ENCODE data around the gene TAF10.
A peak's percentile ranks its signal among the peaks of the same experiment; 100 is the strongest.

The TAF10 gene

DNA sequence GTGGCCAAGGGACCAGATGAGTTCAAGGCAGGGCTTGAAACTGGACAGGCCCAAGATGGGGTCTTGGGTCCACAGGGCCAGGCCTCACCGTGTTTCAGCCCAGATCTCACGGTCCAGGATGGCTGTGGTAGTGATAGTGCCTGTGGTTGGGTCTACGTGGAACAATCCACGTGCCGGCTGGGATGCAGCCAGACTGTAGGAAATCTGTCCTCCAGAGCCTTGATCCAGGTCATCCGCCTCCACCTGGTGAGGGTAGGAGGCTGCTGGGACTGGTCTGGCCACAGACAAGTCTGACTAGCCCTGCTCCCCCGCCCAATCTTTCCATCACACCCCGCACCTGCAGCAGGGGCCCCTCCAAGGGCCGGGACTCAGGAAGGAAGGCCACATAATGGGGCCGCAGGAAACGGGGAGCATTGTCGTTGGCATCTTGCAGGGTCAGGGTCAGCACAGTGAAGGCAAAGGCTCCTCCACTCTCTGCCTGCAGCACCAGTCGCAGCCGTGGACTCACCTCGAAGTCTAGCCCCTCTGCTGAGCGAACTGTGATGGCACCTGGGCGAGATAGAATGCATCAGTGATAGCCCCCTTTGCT is 13.9 kb upstream of the TAF10 start:
- Histone ChIP-seq H3K27me3 (ENCODE audit: insufficient read depth, low read length) (no peaks in the 10 kb centered on the region), H2AFZ (ENCODE audit: low read depth, low read length) (no peak overlapping the region), H3K9me3 (ENCODE audit: low read length) (no peaks in the 10 kb centered on the region), H3K36me3 (ENCODE audit: insufficient read depth, low read length) (peaks cover 82% of the 10 kb centered on the region), H3K4me1 (ENCODE audit: insufficient read depth, low read length) (no peaks in the 10 kb centered on the region), H3K4me3 (ENCODE audit: low read length) (no peak overlapping the region)

DNA sequence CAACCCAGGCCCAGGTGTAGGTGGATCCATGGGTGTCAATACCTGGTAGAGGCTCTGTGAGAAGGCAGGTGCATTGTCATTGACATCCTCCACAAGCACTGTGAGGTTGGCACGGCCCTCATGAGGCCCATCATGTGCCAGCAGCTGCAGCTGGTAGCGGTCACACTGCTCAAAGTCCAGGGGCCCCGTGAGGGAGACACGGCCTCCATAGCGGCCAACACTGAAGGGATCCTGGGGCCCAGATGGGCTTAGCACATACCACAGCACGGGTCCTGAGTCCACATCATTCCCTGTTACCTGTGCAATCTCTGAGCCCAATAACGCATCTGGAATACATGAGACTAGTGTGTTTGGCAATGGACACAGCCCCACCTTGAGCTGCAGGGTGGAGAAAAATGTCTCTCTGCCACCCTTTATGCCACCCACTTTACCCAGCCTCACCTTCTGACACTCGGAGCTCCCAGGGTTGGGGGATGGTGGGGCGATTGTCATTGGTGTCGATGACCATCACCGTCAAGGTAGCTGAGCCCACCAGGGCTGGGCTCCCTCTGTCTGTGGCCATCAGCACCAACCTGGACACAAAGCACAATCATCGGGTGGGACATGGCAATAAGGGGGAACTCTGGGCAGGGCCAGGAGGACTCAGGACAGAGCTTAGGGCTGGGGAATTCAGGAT is 13.3 kb upstream of the TAF10 start:
- Histone ChIP-seq H3K9me3 (ENCODE audit: low read length) (no peaks in the 10 kb centered on the region), H3K4me3 (ENCODE audit: low read length) (no peak overlapping the region), H3K36me3 (ENCODE audit: insufficient read depth, low read length) (peaks cover 78% of the 10 kb centered on the region)

DNA sequence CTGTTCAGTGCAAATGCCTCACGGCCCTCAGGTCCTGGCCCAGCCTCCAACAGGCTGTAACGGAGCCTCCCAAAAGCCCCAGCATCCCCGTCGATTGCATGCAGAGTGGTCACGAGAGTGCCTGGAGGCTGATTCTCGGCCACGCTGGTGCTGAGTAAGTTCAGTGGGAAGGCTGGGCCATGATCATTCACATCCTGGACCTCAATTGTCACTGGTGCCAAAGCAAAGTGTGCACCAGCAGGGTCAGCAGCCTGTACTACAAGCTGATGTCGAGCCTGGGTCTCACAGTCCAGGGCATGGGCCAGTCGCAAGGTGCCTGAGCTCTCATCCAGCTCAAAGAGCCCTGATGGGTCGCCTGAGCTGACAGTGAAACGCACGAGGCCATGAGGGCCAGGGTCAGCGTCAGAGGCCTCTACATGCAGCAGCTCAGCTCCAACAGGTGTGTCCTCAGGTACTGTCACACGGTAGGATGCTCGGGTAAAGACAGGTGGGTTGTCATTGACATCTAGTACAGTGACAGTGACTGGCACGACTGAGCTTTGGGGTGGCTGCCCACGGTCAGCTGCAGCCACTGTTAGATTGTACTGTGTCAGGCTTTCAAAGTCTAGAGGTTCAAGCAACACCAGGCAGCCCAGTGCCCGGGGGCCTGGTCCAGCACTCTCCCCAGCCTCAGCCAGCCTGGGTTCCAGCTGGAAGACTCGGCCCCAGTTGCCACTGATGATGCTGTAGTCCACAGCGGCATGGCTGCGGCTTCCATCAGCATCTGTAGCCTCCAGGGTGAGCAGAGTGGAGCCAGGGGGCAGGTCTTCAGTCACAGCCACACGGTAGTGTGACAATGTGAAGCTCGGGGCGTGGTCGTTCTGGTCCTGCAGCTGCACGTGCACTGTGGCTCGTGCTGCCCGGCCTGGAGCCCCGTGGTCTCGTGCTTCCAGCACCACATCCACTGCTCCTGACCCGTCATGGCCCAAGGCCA is 11.7 kb upstream of the TAF10 start:
- peaks cover 63% of the 10 kb centered on the region for H3K36me3 ChIP-seq (ENCODE audit: insufficient read depth, low read length)
- no peak overlapping the region for H3K4me3 ChIP-seq (ENCODE audit: low read length)
- no peaks in the 10 kb centered on the region for H3K9me3 ChIP-seq (ENCODE audit: low read length)
- no peaks in the 10 kb centered on the region for H3K27me3 ChIP-seq (ENCODE audit: insufficient read depth, low read length)
- no peak overlapping the region for H2AFZ ChIP-seq (ENCODE audit: low read depth, low read length)
- H3K4me1 ChIP-seq (ENCODE audit: insufficient read depth, low read length): peaks cover 6% of the 10 kb centered on the region

More for the DNA sequence above, 13.3 kb upstream of the TAF10 start:
- no peaks in the 10 kb centered on the region for H3K4me1 ChIP-seq (ENCODE audit: insufficient read depth, low read length)
- H3K27me3 ChIP-seq (ENCODE audit: insufficient read depth, low read length): no peaks in the 10 kb centered on the region
- no peak overlapping the region for H2AFZ ChIP-seq (ENCODE audit: low read depth, low read length)

DNA sequence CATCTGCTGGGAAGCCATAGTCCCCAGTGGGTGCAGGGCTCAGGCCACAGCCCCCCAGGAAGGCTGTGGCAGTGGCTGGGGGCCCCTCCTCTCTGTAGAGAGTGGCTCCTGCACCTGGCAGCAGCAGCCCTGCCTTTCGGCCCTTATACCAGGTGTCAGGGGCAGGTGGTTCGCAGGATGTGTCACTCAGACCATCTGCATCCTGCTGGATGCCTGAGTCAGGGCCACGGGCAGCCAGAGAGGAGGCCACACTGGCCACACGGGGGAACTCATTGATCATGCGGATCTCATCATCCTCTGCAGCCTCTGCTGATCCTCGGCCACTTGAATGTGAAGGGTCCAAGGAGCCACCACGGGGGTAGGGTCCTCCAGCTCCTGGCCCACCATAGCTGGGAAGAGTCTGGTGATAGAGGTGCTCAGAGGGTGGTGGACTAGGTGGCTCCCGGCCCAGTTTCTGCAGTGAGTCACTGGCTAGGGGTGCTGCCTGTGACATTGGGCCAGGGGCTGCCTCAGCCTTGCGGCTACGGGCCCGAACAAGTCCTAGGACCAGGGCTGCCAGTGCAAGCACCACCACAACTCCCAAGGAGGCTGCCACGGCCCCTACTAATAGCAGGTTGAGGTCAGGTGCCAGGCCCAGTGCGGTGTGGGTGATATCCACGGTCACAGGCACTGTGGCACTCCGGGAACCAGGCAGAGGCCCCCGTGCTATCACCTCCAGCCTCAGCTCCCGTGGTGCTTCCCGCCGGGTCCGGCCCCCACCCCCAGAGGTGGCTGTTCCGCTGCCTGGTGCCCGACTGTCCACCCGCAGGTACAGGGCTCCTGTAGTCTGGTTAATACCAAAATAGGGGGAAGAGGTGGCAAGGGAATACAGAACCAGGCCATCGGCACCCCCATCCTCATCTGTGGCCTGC is 10.5 kb upstream of the TAF10 start:
- no peak overlapping the region for H2AFZ ChIP-seq (ENCODE audit: low read depth, low read length)
- H3K27me3 ChIP-seq (ENCODE audit: insufficient read depth, low read length): no peaks in the 10 kb centered on the region
- H3K36me3 ChIP-seq (ENCODE audit: insufficient read depth, low read length): peaks cover 53% of the 10 kb centered on the region
- peaks cover 13% of the 10 kb centered on the region for H3K4me1 ChIP-seq (ENCODE audit: insufficient read depth, low read length)
- no peaks in the 10 kb centered on the region for H3K9me3 ChIP-seq (ENCODE audit: low read length)
- H3K4me3 ChIP-seq (ENCODE audit: low read length): no peak overlapping the region

GRCh38 chr11:6621711-6622211 is 9.7 kb upstream of the TAF10 start:
- Histone ChIP-seq H3K4me3 (ENCODE audit: low read length) (no peak overlapping the region), H3K9me3 (ENCODE audit: low read length) (no peaks in the 10 kb centered on the region), H3K27me3 (ENCODE audit: insufficient read depth, low read length) (no peaks in the 10 kb centered on the region), H3K36me3 (ENCODE audit: insufficient read depth, low read length) (peaks cover 49% of the 10 kb centered on the region), H2AFZ (ENCODE audit: low read depth, low read length) (no peak overlapping the region), H3K4me1 (ENCODE audit: insufficient read depth, low read length) (peaks cover 13% of the 10 kb centered on the region)

DNA sequence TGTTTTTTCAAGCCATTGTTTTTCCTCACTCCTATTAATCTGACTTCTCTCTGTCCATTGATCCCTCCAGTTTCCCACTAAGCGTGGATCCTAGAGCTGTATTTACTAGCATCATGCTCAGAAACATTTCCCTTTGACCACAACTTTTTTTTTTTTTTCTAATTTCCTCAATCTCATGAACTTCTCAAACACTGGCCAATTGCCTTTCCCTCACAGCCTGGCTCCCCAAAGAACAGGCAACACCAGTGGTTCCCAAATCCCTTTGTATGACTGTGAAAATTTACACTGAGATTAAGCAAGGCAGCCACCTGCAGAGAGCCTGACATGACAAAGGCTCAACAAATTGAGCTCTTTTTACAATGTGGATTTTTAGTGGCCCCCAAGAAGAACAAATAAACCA is 8.6 kb upstream of the TAF10 start:
- Histone ChIP-seq H3K9me3 (ENCODE audit: low read length) (no peaks in the 10 kb centered on the region), H3K4me3 (ENCODE audit: low read length) (no peak overlapping the region), H3K27me3 (ENCODE audit: insufficient read depth, low read length) (no peaks in the 10 kb centered on the region), H3K4me1 (ENCODE audit: insufficient read depth, low read length) (peaks cover 13% of the 10 kb centered on the region), H2AFZ (ENCODE audit: low read depth, low read length) (no peak overlapping the region), H3K36me3 (ENCODE audit: insufficient read depth, low read length) (peaks cover 39% of the 10 kb centered on the region)

DNA sequence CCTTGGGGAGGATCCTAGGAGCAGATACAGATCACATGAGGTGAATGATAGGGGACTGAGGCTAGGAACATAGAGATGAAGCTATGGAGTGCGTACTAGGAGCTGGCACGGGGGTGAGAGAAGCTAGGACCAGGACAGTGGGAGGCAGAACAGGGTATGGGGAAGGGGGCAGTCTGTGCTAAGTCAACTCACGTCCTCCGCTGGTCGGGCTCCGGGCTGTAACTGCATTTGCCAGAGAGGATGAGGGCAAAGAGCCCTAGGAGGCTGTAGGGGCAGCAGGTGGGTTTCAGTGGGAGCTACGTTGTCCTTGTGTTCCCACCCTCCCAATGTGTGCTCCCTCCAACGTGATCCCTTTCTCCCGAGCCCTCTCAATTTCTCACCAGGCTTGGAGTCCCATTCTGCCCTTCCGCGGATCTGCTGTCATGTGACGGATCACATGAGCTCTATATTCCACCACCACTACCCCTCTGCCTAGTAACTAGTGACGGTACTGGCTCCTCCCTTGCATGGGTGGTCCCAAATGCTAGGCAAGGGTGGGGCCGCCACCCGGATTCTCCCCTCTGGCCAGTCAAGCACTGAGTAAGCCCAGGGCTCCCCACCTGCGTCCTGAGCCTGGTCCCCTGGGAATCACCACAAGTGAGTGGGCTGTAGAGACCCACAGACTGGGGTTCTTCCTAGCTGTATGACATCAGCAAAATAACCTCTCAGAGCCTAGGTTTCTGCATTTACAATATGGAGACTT is 7.2 kb upstream of the TAF10 start, which contains the start of gene TPP1:
TSS of gene TPP1 (minus strand) at position 419 of the 742 bp plus-strand sequence. CDS start at position 397, 22 bp downstream.
- Histone ChIP-seq H3K4me1 (ENCODE audit: insufficient read depth, low read length) (peaks cover 13% of the 10 kb centered on the region), H3K9me3 (ENCODE audit: low read length) (no peaks in the 10 kb centered on the region), H3K4me3 (ENCODE audit: low read length) (peak within 1 kb of the TSS; percentile 73), H3K36me3 (ENCODE audit: insufficient read depth, low read length) (peaks cover 29% of the 10 kb centered on the region), H2AFZ (ENCODE audit: low read depth, low read length) (peak within 1 kb of the TSS; percentile 30), H3K27me3 (ENCODE audit: insufficient read depth, low read length) (no peaks in the 10 kb centered on the region)

DNA sequence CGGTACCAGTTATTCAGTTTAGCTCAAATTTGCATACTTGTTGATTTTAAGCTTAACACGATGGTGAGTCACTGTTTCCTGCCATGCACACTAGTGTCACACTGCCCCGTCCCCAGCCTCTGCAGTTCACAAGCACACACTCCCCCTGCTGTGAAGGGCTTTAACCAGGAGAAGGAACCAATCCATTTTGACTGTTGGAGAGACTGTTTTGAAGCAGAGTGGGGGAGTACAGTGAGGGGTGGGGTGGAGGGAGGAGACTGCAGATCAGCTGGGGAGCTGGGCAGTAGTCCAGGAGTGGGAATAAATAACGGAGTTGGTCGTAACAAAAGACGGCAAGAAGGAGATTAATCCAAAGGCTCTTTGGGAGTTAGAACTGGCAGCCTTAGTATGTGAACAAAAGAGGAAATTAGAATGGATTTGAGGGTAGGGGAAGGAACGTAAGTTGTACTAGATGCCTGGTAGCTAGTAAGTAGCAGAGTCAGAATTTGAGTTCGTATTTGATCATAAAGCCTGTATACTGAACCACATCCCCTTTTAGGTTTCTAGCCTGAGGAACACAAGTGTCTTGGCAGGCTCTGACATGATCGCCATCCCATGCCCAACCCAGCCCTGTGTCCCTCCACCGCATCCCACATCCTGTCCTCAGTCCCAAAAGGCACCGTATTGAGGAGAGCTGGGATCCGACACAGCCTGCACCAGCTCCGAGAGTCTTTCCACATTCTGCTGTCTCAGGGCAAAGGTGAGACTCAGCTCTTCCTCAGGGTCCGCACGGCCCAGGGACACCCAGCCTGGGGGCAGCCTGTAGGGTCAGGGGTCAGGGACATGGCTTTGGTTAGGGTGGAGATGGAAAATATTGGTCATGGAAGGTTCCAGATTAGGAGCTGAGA is 6.3 kb upstream of the TAF10 start:
- peaks cover 21% of the 10 kb centered on the region for H3K36me3 ChIP-seq (ENCODE audit: insufficient read depth, low read length)
- no peaks in the 10 kb centered on the region for H3K27me3 ChIP-seq (ENCODE audit: insufficient read depth, low read length)

GRCh38 chr11:6617315-6617781 is 5.3 kb upstream of the TAF10 start:
- Histone ChIP-seq H3K9me3 (ENCODE audit: low read length) (no peaks in the 10 kb centered on the region), H3K4me1 (ENCODE audit: insufficient read depth, low read length) (peaks cover 22% of the 10 kb centered on the region), H3K36me3 (ENCODE audit: insufficient read depth, low read length) (peaks cover 11% of the 10 kb centered on the region), H2AFZ (ENCODE audit: low read depth, low read length) (no peak overlapping the region), H3K4me3 (ENCODE audit: low read length) (no peak overlapping the region), H3K27me3 (ENCODE audit: insufficient read depth, low read length) (no peaks in the 10 kb centered on the region)

More for the DNA sequence above, 6.3 kb upstream of the TAF10 start:
- Histone ChIP-seq H3K9me3 (ENCODE audit: low read length) (no peaks in the 10 kb centered on the region), H3K4me1 (ENCODE audit: insufficient read depth, low read length) (peaks cover 13% of the 10 kb centered on the region), H3K4me3 (ENCODE audit: low read length) (peak overlapping the region; percentile 73), H2AFZ (ENCODE audit: low read depth, low read length) (peak overlapping the region; percentile 30)

- Histone ChIP-seq H3K27me3 (ENCODE audit: insufficient read depth, low read length) (no peaks in the 10 kb centered on the region), H3K9me3 (ENCODE audit: low read length) (no peaks in the 10 kb centered on the region), H3K4me3 (ENCODE audit: low read length) (no peak overlapping the region), H2AFZ (ENCODE audit: low read depth, low read length) (no peak overlapping the region), H3K4me1 (ENCODE audit: insufficient read depth, low read length) (peaks cover 22% of the 10 kb centered on the region), H3K36me3 (ENCODE audit: insufficient read depth, low read length) (peaks cover 9% of the 10 kb centered on the region)
Measured at GRCh38 chr11:6616596-6617250, 4.7 kb upstream of the TAF10 start.

Measured in neuron (in vitro differentiated cells).